SU-DHL-6 (cell line): ENCODE data around the gene ZNF579.
"Not testable (repeated sequence)": the region's sequence is repeated elsewhere in the genome, so short reads cannot be mapped to it uniquely, and the experiment has no call there.

Experiments used
- H2AFZ ChIP-seq: fragments of 200-600 bp; sonication (generic); 2 replicates; pipeline ENCODE4 v1.6.1; 2014; ENCODE audit warnings: low read depth, mild to moderate bottlenecking, moderate library complexity, mixed read lengths, antibody characterized with exemption, low read length; ENCODE audit not compliant: severe bottlenecking
- H3F3A ChIP-seq: fragments of 200-600 bp; shearing (Covaris generic); 2 replicates; pipeline ENCODE4 v1.6.0; 2016; ENCODE audit warnings: antibody characterized with exemption, mild to moderate bottlenecking; ENCODE audit not compliant: insufficient read depth
- H3K27ac ChIP-seq: fragments of 200-600 bp; sonication (generic); 2 replicates; pipeline ENCODE4 v1.5.1; 2016; ENCODE audit warnings: low read depth, mild to moderate bottlenecking, low read length, moderate library complexity, mixed read lengths
- H3K27me3 ChIP-seq: fragments of 200-600 bp; sonication (generic), shearing (Covaris generic); 2 replicates; pipeline ENCODE4 v1.6.0; 2014; ENCODE audit warnings: mild to moderate bottlenecking, low read length
- H3K36me3 ChIP-seq: fragments of 200-600 bp; sonication (generic); 2 replicates; pipeline ENCODE4 v1.6.1; 2014; ENCODE audit warnings: mild to moderate bottlenecking, low read length, mixed read lengths
- H3K4me2 ChIP-seq: fragments of 300-600, 200-600 bp; shearing (Covaris generic), sonication (generic); 2 replicates; pipeline ENCODE4 v1.6.0; 2014; ENCODE audit warnings: low read length, low read depth, mild to moderate bottlenecking; ENCODE audit not compliant: poor library complexity, severe bottlenecking
- H3K4me3 ChIP-seq: fragments of 200-600 bp; sonication (generic); 2 replicates; pipeline ENCODE4 v1.5.1; 2014; ENCODE audit warnings: antibody characterized with exemption, low read length, mild to moderate bottlenecking, mixed read lengths; ENCODE audit not compliant: insufficient read depth, poor library complexity, severe bottlenecking
- H3K79me2 ChIP-seq: fragments of 200-600 bp; sonication (generic); 2 replicates; pipeline ENCODE4 v1.6.1; 2014; ENCODE audit warnings: mild to moderate bottlenecking, low read length, moderate library complexity; ENCODE audit not compliant: insufficient read depth
- H3K9ac ChIP-seq: fragments of 200-600 bp; sonication (generic); 2 replicates; pipeline ENCODE4 v1.7.0; 2014; ENCODE audit warnings: mild to moderate bottlenecking, low read length
- H3K9me2 ChIP-seq: fragments of 200-600 bp; sonication (generic); replicated peaks from 2 replicates; pipeline ENCODE4 v1.6.1; 2014; ENCODE audit warnings: low read length; ENCODE audit not compliant: insufficient read depth
- H3K9me3 ChIP-seq: fragments of 200-600 bp; sonication (generic); 2 replicates; pipeline ENCODE4 v1.6.1; 2014; ENCODE audit warnings: low read length, mixed read lengths; ENCODE audit not compliant: insufficient read depth
- H4K20me1 ChIP-seq: fragments of 200-600 bp; sonication (generic); 2 replicates; pipeline ENCODE4 v1.6.1; 2014; ENCODE audit warnings: low read depth, mild to moderate bottlenecking, antibody characterized with exemption, low read length, moderate library complexity, mixed read lengths
- CTCF ChIP-seq: fragments of 200-600 bp; sonication (generic); IDR thresholded peaks from one replicate; pipeline ENCODE4 v1.5.1; 2017; ENCODE audit warnings: antibody characterized with exemption, mild to moderate bottlenecking, low read length, moderate library complexity; ENCODE audit not compliant: insufficient read depth, poor library complexity, severe bottlenecking
- EZH2phosphoT487 ChIP-seq: fragments of 200-600 bp; sonication (generic), shearing (Covaris generic); conservative IDR thresholded peaks from 2 replicates; pipeline ENCODE4 v1.6.1; 2018; ENCODE audit warnings: mild to moderate bottlenecking, antibody characterized with exemption, low read length, moderate library complexity, mixed read lengths

Gene ZNF579

GRCh38 chr19:55578761-55579747 lies 1.6 kb downstream of the ZNF579 start:
- TF ChIP-seq EZH2phosphoT487 (no peak), CTCF (no peak)
- no peak overlapping the region for H3K4me3 ChIP-seq
- no peaks in the 10 kb centered on the region for H3K36me3 ChIP-seq
- H3K9me3 ChIP-seq, result no peaks in the 10 kb centered on the region
- peak overlapping the region; percentile 57 for H3K4me2 ChIP-seq
- no peak overlapping the region for H3K27ac ChIP-seq
- no peaks in the 10 kb centered on the region for H4K20me1 ChIP-seq
- H2AFZ ChIP-seq, result no peak overlapping the region
- H3K27me3 ChIP-seq, result no peaks in the 10 kb centered on the region
- H3F3A ChIP-seq, result 0 out of 2 replicates have a peak, but pooled peaks cover 3% of the 10 kb centered on the region
- H3K9ac ChIP-seq, result peak overlapping the region; percentile 81
- no peaks in the 10 kb centered on the region for H3K79me2 ChIP-seq
- H3K9me2 ChIP-seq, result no peaks in the 10 kb centered on the region

DNA sequence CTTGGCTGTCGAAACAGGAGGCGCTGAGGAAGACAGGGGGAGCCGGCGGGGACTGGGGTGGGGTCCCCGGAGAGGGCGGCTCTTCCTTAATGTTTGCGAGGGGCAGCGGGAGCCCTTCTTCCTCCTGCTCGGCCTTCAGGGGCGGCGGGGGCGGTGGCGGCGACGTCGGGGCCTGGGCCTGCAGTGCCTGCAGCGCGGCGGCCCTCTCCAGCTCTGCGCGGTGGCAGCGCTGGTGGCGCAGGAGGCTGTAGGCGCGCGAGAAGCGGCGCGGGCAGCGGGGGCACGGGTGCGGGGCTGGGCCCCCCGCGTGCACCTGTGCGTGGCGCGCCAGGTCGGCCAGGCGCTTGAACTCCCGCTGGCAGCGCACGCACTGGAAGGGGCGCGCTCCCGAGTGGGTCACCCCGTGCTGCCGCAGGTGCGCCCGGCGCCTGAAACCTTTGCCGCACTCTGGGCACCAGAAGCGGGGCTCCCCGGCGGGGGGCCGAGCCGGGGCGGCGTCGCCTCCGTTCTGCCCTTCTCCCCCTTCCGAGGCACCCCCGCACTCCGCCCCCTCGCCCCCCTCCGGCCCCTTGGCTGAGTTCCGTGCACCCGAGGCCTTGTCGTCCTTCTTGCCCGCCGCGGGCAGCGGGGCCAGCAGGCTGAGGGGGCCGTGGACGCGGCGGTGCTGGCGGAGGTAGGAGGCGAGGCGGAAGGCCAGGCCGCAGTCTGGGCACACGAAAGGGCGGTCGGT lies 2.5 kb downstream of the ZNF579 start:
- no peaks in the 10 kb centered on the region for H3K9me3 ChIP-seq
- no peak overlapping the region for H3K9ac ChIP-seq
- TF ChIP-seq CTCF (no peak), EZH2phosphoT487 (no peak)
- H3K27ac ChIP-seq, result no peak overlapping the region
- H3K4me2 ChIP-seq, result no peak overlapping the region
- H3K27me3 ChIP-seq, result no peaks in the 10 kb centered on the region
- H3K79me2 ChIP-seq, result no peaks in the 10 kb centered on the region
- no peaks in the 10 kb centered on the region for H4K20me1 ChIP-seq
- H3K4me3 ChIP-seq, result no peak overlapping the region
- no peaks in the 10 kb centered on the region for H3K36me3 ChIP-seq
- H3K9me2 ChIP-seq, result no peaks in the 10 kb centered on the region
- no peak overlapping the region for H2AFZ ChIP-seq
- 0 out of 2 replicates have a peak, but pooled peaks cover 3% of the 10 kb centered on the region for H3F3A ChIP-seq

GRCh38 chr19:55576746-55577145 lies 3.9 kb downstream of the ZNF579 start:
- H3K9me2 ChIP-seq, result no peaks in the 10 kb centered on the region
- H3K9ac ChIP-seq, result no peak overlapping the region
- no peak overlapping the region for H3K4me2 ChIP-seq
- H2AFZ ChIP-seq, result no peak overlapping the region
- H3F3A ChIP-seq, result 0 out of 2 replicates have a peak, but pooled peaks cover 3% of the 10 kb centered on the region
- no peaks in the 10 kb centered on the region for H3K9me3 ChIP-seq
- no peaks in the 10 kb centered on the region for H3K79me2 ChIP-seq
- no peak for TF ChIP-seq CTCF
- TF ChIP-seq EZH2phosphoT487, result no peak
- no peaks in the 10 kb centered on the region for H3K27me3 ChIP-seq
- no peak overlapping the region for H3K27ac ChIP-seq
- no peaks in the 10 kb centered on the region for H4K20me1 ChIP-seq
- H3K4me3 ChIP-seq, result no peak overlapping the region
- no peaks in the 10 kb centered on the region for H3K36me3 ChIP-seq

- H3K79me2 ChIP-seq, H3K9ac ChIP-seq, H2AFZ ChIP-seq, H4K20me1 ChIP-seq, H3K27ac ChIP-seq, H3K27me3 ChIP-seq, H3K4me2 ChIP-seq, H3K36me3 ChIP-seq, H3K4me3 ChIP-seq, H3K9me2 ChIP-seq, H3F3A ChIP-seq, H3K9me3 ChIP-seq: not testable (repeated sequence)
These were observed 6.7 kb downstream of the ZNF579 start for GRCh38 chr19:55573929-55574328.

DNA sequence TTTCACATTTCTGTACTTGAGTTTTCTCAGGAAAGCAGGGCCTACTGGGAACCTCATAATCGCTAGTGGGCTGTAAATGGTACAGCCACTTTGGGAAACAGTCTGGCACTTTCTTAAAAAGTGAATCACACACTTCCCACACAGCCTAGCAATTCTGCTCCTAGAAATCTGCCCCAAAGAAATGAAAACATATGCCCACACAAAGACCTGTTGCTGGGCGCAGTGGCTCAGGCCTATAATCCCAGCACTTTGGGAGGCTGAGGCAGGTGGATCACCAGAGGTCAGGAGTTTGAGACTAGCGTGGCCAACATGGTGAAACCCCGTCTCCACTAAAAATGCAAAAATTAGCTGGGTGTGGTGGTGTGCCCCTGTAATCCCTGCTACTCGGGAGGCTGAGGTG lies 11.2 kb downstream of the ZNF579 start:
- not testable (repeated sequence) for H3K4me3 ChIP-seq, H3K27ac ChIP-seq, H3K79me2 ChIP-seq, H3K4me2 ChIP-seq, H3K9me2 ChIP-seq, H3F3A ChIP-seq, H3K27me3 ChIP-seq, H3K36me3 ChIP-seq, H3K9me3 ChIP-seq, H2AFZ ChIP-seq, H3K9ac ChIP-seq, H4K20me1 ChIP-seq
